A204.1 (cell line): Measurements from ENCODE around the gene MT3.
"Not testable (repeated sequence)": the region's sequence is repeated elsewhere in the genome, so short reads cannot be mapped to it uniquely, and the experiment has no call there.

Experiments
- FAIRE-seq: peaks from 2 replicates; lab custom pipeline; 2012; peaks lifted over from hg19 to GRCh38; lab: Jason Lieb, UNC

MT3 gene

DNA sequence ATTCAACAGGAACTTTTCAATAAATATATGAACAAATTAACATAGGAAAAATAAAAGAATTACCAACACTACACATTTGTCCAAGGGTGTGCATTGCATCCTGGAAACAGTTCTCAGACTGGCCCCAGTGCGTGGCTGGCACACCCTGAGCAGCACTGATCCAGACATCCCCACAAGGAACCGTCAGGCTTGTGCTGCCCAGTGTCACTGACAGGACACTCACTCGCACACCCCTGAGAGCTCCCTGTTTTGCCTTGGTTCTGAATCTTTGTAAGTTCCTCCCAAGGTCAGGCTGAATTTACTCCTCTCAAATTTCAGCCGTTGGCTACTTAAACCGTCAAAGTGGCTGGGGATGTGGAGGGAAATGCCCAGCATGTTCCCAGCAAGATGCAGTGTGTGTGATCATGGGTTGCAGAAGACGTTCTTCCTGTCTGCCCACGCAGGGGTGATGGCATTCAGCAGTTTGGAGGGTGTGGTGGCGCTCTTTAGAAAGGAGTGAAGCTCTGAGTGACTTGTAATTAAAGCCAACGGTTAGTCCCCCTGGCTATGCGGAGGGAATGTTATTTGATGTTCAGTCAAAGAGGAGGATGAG is 20.8 kb downstream of the MT3 start:
- peak; percentile 11 for FAIRE-seq

DNA sequence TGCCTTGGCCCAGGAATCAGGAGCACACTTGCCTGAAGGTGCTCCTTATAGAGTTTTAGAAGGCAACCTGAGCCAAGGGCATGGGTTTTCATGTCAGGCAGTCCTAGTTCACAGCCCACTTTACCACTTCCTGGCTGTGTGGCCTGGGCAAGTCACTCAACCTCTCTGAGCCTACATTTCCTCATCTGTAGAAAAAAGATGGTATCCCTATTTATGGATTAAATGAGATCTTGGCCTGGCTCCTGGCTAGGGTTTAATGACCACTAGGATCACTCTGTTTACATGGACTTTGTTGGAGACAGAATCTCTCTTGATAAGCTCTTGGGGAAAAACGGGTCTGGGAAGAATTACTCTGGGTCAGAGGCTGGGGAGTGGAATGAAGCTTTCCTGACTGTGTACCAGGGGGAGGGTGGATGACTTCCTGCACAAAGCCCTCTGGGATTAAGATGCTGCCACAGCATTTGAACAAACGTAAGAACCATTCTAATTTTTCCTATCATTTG is 21.3 kb downstream of the MT3 start:
- FAIRE-seq, result no peak

DNA sequence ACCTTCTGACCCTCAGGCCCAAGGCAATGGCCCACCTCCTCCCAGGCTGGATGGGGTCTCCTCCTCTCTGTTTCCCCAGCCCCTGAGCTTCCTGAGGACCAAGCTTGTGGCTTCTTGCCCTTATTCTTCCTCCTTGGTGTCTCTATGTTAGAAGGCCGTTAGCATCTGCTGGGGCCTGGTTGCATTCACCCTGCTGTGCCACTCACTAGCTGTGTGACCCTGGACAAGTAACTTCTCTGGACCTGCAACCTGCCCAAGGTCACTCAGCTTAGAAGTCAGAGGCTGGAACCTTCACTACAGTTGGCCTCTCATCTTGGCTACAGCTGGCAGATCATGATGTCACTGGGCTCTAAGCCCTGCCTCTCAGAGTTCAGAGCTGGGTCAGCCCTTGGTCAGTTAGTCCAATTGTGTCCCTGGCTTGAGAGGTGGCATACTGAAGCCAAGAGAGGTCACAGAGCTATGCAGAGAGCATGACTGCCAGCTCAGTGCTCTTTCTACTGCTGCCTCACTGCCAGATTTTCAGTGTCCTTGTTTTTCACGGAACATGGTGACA is 22.0 kb downstream of the MT3 start:
- no peak for FAIRE-seq

DNA sequence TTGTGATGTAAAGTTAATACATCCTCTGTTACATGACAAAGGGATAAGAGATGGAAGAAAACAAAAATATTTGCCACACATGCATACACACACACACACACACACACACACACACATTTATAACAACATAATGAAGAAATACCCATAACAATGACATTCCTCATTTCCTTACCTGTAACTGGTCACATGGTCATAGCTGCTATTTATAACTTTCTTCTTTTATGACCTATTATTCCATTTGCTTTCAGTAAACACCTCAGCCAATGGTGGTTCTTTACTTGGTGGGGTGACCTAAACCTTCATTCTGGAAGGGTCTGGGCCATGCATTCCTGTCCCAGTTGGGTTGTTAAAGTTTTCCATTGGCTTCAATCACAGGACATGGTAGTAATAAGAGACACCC is 24.4 kb downstream of the MT3 start:
- FAIRE-seq, result no peak

DNA sequence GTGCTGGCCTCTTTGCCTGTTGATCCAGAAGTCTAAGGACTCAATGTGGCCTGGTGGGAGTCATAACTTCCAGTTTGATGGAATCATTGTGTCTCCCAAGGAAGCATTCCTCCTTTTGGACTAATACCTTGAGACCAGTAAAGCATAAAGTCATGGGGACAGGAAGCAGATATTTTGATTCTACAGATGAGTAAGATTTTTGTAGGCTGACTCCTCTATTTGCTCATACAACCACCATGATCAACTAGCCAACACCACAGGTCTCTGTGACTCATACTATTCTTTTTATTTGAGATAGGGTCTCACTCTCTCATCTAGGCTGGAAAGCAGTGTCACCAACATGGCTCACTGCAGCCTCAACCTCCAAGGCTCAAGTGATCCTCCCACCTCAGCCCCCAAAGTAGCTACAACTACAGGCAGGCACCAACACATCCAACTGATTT is 25.2 kb downstream of the MT3 start:
- FAIRE-seq, result no peak

DNA sequence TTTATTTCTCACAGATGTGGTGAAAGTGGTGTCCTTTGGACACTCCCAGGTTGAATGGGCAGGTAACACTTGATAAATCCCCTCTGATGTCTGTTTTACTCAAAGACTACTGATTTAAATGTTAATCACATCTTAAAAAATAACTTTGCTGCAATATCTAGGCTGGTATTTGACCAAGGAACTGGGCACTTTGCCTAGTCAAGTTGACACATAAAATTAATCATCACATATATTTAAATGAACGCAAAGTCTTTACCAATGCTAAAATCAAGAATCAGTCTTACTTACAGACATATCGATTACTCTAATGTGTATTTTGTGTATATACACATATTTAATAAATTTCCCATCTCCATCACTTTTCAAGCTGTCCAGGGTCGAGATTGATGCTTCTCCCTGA is 26.0 kb downstream of the MT3 start:
- no peak for FAIRE-seq

DNA sequence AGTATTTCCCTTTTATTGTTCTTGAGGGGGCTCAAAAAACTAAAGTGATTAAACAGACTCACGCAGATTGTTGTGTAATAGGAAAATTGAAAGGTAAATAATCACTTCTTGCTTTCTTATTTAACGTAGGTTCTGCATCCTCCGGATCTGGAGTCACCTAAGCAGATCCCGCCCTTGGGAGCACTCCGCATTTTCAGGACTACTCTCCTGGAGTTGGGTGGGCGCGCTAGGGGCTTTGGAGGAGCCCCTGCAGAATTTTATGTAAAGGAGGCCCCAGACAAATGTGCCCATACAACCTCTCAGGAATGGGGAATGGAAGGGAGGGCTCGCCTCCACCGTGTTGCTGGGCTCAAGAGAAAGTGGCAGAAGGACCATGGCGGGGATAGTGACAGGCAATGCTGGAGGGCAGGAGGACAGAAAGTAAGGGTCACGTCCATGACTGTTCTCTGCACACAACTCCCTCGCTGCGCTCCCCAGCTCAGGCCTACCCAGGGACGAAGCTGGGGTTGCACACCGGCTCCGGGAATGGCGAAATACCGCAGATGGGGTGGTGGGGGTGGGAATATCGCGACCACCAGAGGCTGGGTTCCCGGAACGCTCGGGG is 27.4 kb downstream of the MT3 start:
- FAIRE-seq, result no peak

DNA sequence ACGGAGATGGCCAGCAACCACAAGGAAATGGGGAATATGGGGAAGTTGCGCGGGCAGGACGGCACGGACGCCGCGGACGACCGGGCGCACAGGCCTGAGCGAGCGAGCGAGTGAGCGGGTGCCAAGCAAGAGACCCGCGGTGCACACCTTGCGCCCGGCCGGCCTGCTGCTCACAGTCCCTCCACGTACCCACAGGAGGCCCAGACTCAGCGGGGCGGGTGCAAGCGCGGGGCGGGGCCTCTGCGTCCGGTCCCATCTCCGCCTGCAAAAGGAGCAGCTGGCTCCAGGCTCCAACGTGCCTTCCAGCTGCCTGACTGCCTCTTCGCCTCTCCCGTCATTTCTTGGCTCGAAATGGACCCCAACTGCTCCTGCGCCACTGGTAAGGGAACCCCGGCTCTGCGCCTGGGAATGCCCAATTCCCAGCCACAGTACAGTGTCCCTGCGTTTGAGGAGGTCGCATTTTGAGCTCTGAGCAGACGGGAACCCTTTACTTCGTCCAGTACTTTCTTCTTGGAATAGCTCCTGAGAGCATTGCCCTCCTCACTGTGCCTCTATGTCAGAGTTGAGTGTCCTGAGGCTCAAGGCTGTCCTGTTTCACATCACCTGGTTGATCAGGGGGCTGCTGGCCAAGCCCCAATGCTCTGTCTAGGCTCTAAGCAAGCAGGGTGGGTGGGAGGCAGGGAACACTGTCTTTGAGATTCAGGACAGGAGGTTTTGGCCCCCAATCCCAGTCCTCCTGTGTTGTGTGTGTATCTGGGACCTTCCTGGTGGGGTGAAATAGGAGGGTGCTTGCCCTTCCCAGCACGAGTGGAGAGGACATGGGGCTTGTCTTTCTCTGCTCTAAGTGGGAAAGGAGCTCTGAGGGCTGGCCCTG is 28.1 kb downstream of the MT3 start:
- no peak for FAIRE-seq

DNA sequence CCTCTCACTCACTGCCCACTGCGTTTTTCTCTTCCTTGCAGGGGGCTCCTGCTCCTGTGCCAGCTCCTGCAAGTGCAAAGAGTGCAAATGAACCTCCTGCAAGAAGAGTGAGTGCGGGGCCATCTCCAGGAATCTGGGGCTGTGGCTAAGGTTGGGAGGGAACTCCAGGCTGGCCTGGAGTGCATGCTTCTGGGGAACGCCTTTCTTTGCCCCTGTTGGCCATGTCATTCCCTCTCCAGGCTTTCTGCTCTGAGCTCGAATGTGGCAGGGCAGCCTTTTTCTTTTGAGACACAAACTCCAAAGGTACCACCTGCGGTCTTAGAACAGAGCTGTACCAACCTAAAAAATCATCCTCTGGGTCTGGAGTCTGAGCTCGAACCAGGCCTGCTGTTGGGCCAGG is 28.8 kb downstream of the MT3 start:
- FAIRE-seq, result no peak

DNA sequence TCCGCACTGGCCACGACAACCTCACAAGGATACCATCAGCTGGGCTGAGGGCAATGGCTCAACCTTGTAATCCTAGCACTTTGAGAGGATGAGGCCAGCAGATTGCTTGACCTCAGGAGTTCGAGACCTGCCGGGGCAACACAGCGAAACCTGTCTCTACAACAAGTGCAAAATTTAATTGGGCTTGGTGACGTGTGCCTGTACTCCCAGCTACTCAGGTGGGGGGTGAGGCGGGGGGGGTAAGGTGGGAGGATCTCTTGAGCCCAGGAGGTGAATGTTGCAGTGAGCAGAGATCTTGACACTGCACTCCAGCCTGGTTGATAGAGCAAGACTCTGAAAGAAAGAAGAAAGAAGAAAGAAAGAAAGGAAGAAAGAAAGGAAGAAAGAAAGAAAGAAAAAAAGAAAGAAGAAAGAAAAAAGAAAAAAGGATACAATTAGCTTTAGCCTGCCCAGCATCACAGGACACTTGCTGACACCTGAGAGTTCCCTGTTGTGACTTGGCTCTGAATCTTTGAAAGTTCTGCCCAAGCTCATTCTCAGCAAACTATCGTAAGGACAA is 31.1 kb downstream of the MT3 start:
- no peak for FAIRE-seq

DNA sequence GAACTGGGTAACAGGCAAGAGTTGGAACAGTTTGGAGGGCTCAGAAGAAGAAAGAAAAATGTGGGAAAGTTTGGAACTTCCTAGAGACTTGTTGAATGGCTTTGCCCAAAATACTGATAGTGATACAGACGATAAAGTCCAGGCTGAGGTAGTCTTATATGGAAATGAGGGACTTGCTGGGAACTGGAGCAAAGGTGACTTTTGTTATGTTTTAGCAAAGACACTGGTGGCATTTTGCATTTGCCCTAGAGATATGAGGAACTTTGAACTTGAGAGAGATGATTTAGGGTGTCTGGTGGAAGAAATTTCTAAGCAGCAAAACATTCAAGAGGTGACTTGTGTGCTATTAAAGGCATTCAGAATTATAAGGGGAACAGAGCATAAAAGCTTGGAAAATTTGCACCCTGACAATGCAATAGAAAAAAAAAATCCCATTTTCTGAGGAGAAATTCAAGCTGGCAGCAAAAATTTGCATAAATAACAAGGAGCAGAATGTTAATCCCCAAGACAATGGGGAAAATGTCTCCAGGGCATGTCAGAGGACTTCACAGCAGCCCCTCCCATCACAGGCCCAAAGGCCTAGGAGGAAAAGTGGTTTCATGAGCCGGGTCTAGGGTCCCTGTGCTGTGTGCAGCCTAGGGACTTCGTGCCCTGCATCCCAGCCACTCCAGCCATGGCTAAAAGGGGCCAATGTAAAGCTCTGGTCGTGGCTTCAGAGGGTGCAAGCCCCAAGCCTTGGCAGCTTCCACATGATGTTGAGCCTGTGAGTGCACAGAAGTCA is 32.5 kb downstream of the MT3 start:
- not testable (repeated sequence) for FAIRE-seq

DNA sequence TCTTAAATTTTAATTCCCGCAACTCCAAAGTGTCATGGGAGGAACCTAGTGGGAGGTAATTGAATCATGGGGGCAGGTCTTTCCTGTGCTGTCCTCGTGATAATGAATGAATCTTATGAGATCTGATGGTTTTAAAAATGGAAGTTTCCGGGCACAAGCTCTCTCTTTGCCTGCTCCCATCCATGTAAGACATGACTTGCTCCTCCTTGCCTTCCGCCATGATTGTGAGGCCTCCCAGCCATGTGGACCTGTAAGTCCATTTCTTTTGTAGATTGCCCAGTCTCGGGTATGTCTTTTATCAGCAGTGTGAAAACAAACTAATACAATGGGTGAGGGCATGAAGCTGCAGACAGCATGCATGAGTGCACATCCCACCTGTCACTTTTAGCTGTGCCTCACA is 33.9 kb downstream of the MT3 start:
- not testable (repeated sequence) for FAIRE-seq

DNA sequence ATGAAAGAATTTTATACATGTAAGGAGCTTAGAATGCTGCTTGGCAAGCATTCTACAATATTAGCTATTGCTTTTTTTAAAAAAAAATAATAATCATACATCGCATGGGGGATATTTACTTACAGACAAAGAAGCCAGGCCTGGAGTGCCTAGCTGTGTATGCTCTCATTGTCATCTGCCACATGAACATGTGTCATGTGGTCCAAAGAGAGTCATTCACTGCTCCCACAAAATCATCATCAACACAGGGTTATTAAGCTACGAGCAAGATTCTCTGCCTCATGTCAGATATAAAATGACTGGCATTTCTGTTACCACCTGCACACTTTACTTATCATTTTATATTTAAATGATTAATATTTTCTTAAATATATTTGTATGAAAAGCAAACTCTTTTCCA is 34.3 kb downstream of the MT3 start:
- FAIRE-seq, result no peak

DNA sequence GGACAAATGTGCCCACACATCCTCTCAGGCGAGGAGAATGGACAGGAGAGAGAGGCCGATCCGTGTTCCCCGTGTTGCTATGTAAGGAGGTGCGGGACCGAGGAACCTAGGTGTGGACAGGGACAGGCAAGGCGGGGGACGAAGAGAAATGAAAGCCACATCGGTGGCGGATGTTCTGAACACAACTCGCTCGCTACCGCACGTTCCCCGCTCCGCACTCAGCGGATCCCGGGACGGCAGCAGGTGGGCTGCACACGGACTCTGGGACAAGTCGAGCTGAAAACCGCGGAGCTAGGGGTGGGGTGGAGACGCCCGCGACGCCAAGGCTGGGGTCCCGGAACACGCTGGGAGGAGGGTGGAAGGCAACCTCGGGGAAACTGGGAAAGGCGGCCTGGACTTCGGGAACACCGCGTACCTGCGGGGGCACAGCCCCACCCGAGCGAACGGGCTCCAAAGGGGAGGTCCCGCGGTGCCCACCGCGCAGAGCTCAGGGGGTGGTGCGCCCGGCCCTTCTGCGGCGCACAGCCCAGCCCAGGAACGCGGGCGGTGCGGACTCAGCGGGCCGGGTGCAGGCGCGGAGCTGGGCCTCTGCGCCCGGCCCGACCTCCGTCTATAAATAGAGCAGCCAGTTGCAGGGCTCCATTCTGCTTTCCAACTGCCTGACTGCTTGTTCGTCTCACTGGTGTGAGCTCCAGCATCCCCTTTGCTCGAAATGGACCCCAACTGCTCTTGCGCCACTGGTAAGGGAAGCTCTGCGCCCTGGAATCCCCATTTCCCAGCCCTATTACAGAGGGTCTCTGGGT is 36.0 kb downstream of the MT3 start, which contains the start of gene MT1E:
MT1E (plus strand) TSS at position 642 of the 803 bp plus-strand sequence; CDS start at position 713, 71 bp downstream.
- FAIRE-seq, result no peak

DNA sequence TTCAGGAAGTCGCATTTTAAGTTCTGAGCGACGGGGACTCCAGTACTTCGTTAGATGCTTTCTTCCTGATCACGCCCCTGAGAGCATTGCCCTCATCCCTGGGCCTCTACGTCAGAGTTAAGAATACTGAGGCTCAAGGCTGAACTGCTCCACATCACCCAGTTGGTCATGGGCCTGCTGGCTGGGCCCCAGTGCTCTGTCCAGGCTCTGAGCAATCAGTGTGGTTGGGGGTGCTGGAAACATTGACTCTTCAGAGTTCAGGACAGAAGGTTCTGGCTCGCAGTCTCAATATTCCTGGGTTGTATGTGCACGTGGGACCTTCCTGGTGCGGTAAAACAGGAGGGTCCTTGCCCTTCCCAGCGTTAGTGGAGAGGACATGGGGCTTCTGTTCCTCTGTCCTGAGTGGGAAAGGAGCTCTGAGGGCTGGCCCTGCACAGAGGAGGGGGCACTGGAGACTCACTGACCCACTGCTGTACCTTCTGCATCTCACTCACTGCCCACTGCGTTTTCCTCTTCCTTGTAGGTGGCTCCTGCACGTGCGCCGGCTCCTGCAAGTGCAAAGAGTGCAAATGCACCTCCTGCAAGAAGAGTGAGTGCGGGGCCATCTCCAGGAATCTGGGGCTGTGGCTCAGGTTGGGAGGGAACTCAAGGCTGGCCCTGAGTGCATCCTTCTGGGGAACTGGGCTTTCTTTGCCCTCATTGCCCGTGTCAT is 36.8 kb downstream of the MT3 start:
- FAIRE-seq, result no peak

DNA sequence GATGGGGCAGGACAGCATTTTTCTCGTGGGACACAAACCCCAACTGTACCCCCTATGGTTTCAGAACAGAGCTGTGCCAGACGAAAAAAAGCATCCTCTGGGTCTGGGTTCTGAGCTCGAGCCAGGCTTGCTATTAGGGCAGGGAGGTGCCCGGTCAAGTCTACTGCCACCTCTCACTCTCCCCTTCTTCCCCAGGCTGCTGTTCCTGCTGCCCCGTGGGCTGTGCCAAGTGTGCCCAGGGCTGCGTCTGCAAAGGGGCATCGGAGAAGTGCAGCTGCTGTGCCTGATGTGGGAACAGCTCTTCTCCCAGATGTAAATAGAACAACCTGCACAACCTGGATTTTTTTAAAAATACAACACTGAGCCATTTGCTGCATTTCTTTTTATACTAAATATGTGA is 37.4 kb downstream of the MT3 start:
- no peak for FAIRE-seq

DNA sequence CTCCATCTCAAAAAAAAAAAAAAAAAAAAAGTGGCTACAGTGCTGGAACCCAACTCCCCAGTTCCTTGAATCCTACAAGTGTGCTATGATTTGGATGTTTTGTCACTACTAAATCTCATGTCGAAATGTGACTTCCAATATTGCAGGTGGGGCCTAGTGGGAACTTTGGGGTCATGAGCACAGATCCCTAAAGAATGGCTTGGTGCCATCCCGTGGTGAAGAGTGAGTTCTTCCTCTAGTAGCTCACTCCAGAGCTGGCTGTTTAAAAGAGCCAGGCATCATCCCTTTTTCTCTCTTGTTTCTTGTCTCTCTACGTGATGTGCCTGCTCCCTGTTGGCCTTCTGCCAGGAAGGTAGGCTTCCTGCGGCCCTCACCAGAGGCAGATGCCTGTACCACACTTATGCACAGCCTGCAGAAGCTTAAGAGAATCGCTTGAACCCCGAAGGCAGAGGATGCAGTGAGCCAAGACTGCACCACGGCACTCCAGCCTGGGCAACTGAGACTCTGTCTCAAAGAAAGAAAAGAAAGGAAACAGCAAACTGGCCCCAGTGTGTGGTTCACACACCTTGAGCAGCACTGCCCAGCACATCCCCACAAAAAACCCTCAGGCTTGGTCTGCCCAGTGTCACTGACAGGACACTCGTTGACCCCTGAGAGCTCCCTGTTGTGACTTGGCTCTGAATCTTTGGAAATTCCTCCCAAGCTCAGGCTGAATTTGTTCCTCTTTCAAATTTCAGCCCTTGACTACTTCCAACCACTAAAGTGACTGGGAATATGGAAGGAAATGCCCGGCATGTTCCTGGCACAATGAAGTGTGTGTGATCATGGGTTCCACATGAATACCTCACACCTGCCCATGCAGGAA is 39.4 kb downstream of the MT3 start:
- FAIRE-seq, result no peak

DNA sequence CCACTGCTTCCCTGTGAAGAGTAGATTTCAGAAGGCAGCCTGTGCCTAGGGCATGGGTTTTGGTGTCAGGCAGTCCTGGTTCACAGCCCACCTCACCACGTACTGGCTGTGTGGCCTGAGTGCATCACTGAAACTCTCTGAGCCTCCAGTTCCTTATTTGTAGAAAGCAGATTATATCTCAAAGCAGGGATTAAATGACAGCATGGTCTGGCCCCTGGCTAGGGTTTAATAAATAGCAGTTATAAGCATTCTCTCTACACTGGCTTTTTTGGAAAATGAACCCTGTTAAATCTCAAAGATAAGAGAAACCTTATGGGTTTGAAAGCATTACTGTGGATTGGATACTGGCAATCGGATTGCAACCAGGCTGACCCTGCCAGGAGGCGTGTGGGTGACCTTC is 40.2 kb downstream of the MT3 start:
- no peak for FAIRE-seq

DNA sequence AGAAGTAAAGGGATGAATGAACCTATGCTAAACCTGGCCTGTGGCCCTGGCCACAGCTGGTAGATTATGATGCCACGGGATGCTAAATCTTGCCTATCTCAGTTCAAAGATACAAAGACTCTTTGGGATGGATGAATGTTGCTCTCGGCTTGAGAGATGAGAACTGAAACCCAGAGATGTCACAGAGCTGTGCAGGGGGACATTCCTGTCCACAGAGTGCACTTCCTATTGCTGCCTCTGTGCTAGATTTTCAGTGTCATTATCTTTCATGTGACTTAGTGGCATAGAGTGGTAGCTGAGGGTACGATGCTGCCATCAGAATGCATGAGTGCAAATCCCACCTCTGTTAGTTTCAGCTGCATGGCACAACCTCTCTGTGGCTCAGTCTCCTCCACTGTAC is 40.8 kb downstream of the MT3 start:
- no peak for FAIRE-seq
